ENCODE measurements around the gene HOGA1. TPM values are rescaled to one million over a fixed set of nuclear protein-coding genes. Genes with fewer than 3 reads are reported as not detected.

HOGA1 gene
- total and polyA plus RNA-seq, 4 experiments from 2014 or later: not detected

- H3K4me3 Mint-ChIP-seq: no peak overlapping the region
- no peaks in the 10 kb centered on the region for H3K36me3 ChIP-seq (ENCODE audit: insufficient read depth, low read length)
- no peaks in the 10 kb centered on the region for H3K36me3 Mint-ChIP-seq
- H3K4me3 ChIP-seq (ENCODE audit: low read length in 2 of 2): no peak overlapping the region
- H3K4me1 ChIP-seq (ENCODE audit: insufficient read depth, low read length): no peaks in the 10 kb centered on the region
- ChIA-PET POLR2A (ENCODE audit: partially characterized antibody) (no interaction called here), CTCF (ENCODE audit: partially characterized antibody) (interaction anchor here (0.9 to 2.0 kb wide), 2 partner anchors 11 to 13 kb away, joined by 3 to 8 read pairs; no protein-coding TSS in a partner anchor)
- peaks cover 0 to 9% (median 4%) of the 10 kb centered on the region in 4 donors for H3K4me1 Mint-ChIP-seq
- no peaks in the 10 kb centered on the region for H3K9me3 ChIP-seq (ENCODE audit: control insufficient read depth in 1 of 2, low read length in 2 of 2)
- no peak for DNase-seq
- peak overlapping the region in 1 of 7 donors; percentile 29 for H3K27ac Mint-ChIP-seq
- intact Hi-C loops (cut with micrococcal nuclease): no loop called here
- H3K27ac ChIP-seq (ENCODE audit: low read depth, low read length): no peak overlapping the region
- no peaks in the 10 kb centered on the region for H3K27me3 ChIP-seq (ENCODE audit: insufficient read depth, low read length)
- no peaks in the 10 kb centered on the region for H3K27me3 Mint-ChIP-seq
- no peaks in the 10 kb centered on the region for H3K9me3 Mint-ChIP-seq
Observed at GRCh38 chr10:97540669-97541500, 43.3 kb upstream of the HOGA1 start.

GRCh38 chr10:97542169-97543024 lies 41.8 kb upstream of the HOGA1 start:
- Histone ChIP-seq H3K27ac (ENCODE audit: low read depth, low read length) (no peak overlapping the region), H3K4me1 (ENCODE audit: insufficient read depth, low read length) (no peaks in the 10 kb centered on the region), H3K36me3 (ENCODE audit: insufficient read depth, low read length) (no peaks in the 10 kb centered on the region), H3K9me3 (ENCODE audit: control insufficient read depth in 1 of 2, low read length in 2 of 2) (no peaks in the 10 kb centered on the region), H3K4me3 (ENCODE audit: low read length in 2 of 2) (no peak overlapping the region), H3K27me3 (ENCODE audit: insufficient read depth, low read length) (no peaks in the 10 kb centered on the region)
- no peak overlapping the region for H3K4me3 Mint-ChIP-seq
- intact Hi-C loops (cut with micrococcal nuclease): no loop called here
- H3K27ac Mint-ChIP-seq: peak overlapping the region in 2 of 7 donors; percentile 49 to 57
- CTCF ChIA-PET (ENCODE audit: partially characterized antibody): interaction anchor here (1.3 kb wide), 1 partner anchor 10 kb away, joined by 4 read pairs; no protein-coding TSS in a partner anchor
- H3K36me3 Mint-ChIP-seq: no peaks in the 10 kb centered on the region
- peaks cover 0 to 9% (median 4%) of the 10 kb centered on the region in 4 donors for H3K4me1 Mint-ChIP-seq
- H3K9me3 Mint-ChIP-seq: no peaks in the 10 kb centered on the region
- H3K27me3 Mint-ChIP-seq: no peaks in the 10 kb centered on the region
- POLR2A ChIA-PET (ENCODE audit: partially characterized antibody): no interaction called here
- no peak for DNase-seq

DNA sequence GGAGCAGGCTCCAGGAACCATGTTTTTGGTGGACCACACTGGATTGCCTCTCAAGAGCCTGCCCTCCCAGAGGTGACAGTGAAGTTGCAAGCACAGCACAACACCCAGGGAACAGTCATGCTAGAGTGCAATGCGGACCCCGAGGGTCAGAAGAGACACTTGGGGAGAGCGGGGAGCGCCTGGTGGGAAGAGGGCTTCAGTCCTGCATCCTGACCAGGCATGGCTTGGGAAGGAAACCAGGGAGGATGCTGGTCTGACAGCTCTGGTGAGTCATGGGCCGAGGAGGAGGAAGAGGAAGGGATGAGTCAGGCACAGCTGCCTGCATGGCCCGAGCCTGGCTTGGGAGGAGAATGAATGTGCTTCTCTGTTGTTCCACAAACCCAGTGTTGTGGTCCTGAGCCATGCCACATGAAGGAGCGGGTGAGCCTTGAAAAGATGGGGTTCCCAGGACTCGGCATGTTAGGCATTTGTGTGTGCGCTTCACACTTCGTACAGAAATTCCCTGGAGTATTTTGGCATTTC lies 41.1 kb upstream of the HOGA1 start:
- ChIA-PET CTCF (ENCODE audit: partially characterized antibody) (interaction anchor here (1.3 kb wide), 1 partner anchor 9 kb away, joined by 4 read pairs; no protein-coding TSS in a partner anchor), POLR2A (ENCODE audit: partially characterized antibody) (no interaction called here)
- Histone ChIP-seq H3K4me1 (ENCODE audit: insufficient read depth, low read length) (no peaks in the 10 kb centered on the region), H3K27ac (ENCODE audit: low read depth, low read length) (no peak overlapping the region), H3K36me3 (ENCODE audit: insufficient read depth, low read length) (no peaks in the 10 kb centered on the region), H3K9me3 (ENCODE audit: control insufficient read depth in 1 of 2, low read length in 2 of 2) (no peaks in the 10 kb centered on the region), H3K27me3 (ENCODE audit: insufficient read depth, low read length) (no peaks in the 10 kb centered on the region), H3K4me3 (ENCODE audit: low read length in 2 of 2) (no peak overlapping the region)
- Mint-ChIP-seq H3K4me1 (peaks cover 0 to 9% (median 4%) of the 10 kb centered on the region in 4 donors), H3K27me3 (no peaks in the 10 kb centered on the region), H3K4me3 (no peak overlapping the region), H3K27ac (peak overlapping the region in 2 of 7 donors; percentile 49 to 57), H3K9me3 (no peaks in the 10 kb centered on the region), H3K36me3 (no peaks in the 10 kb centered on the region)
- DNase-seq: no peak
- intact Hi-C loops (cut with micrococcal nuclease): no loop called here

DNA sequence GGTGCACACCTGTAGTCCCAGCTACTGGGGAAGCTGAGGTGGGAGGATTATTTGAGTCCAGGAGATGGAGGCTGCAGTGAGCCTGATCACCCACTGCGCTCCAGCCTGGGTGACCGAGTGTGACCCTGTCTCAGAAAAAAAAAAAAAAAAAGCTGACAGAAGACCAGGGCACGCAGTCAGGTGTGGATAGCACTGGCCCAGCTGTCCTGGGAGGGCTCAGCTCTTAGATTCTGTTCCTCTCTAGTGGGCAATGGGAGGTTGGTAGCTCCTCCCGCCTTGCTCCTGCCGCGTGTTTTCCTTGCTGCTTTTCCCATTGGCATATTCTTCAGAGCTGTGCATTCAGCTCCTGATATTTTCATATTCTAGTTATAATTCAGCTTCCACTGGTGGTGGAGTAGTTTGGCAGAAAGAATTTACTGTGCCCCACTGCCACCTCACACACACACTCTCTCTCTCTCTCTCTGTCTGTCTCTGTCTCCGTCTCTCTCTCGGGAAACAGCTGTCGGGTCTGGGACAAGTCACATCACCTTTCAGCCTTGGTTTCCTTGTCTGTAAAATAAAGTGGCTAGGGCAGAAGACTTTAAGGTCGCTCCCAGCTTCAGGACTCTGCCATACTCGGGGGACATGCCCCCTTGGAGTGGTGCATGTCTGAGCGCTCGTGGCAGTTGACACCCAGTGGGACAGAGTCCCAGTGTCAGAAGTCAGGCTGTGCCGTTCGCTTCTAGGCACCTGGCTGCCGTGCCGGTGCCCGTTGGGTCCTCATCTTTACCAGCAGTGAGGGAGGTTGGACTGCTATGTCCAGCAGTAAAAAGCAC lies 37.5 kb upstream of the HOGA1 start:
- POLR2A ChIA-PET (ENCODE audit: partially characterized antibody): no interaction called here
- Mint-ChIP-seq H3K27me3 (no peaks in the 10 kb centered on the region), H3K4me1 (peaks cover 0 to 9% (median 4%) of the 10 kb centered on the region in 4 donors), H3K9me3 (no peaks in the 10 kb centered on the region), H3K4me3 (no peak overlapping the region), H3K27ac (no peak overlapping the region), H3K36me3 (no peaks in the 10 kb centered on the region)
- H3K4me1 ChIP-seq (ENCODE audit: insufficient read depth, low read length): no peaks in the 10 kb centered on the region
- no peaks in the 10 kb centered on the region for H3K27me3 ChIP-seq (ENCODE audit: insufficient read depth, low read length)
- DNase-seq: no peak
- no peaks in the 10 kb centered on the region for H3K36me3 ChIP-seq (ENCODE audit: insufficient read depth, low read length)
- no peak overlapping the region for H3K4me3 ChIP-seq (ENCODE audit: low read length in 2 of 2)
- no peaks in the 10 kb centered on the region for H3K9me3 ChIP-seq (ENCODE audit: control insufficient read depth in 1 of 2, low read length in 2 of 2)
- CTCF ChIA-PET (ENCODE audit: partially characterized antibody): interaction anchor here (1.1 to 1.5 kb wide), 3 partner anchors 8 to 141 kb away, joined by 3 to 4 read pairs (median 3); no protein-coding TSS in a partner anchor
- no peak overlapping the region for H3K27ac ChIP-seq (ENCODE audit: low read depth, low read length)
- intact Hi-C loops (cut with micrococcal nuclease): no loop called here

- no peaks in the 10 kb centered on the region for H3K4me1 ChIP-seq (ENCODE audit: insufficient read depth, low read length)
- no peak overlapping the region for H3K27ac ChIP-seq (ENCODE audit: low read depth, low read length)
- ChIA-PET POLR2A (ENCODE audit: partially characterized antibody) (no interaction called here), CTCF (ENCODE audit: partially characterized antibody) (interaction anchor here (1.0 kb wide), 1 partner anchor 13 kb away, joined by 3 read pairs; no protein-coding TSS in a partner anchor)
- no peak for DNase-seq
- H3K36me3 ChIP-seq (ENCODE audit: insufficient read depth, low read length): no peaks in the 10 kb centered on the region
- Mint-ChIP-seq H3K9me3 (no peaks in the 10 kb centered on the region), H3K4me3 (no peak overlapping the region), H3K27me3 (no peaks in the 10 kb centered on the region), H3K36me3 (no peaks in the 10 kb centered on the region), H3K27ac (no peak overlapping the region), H3K4me1 (peaks cover 0 to 9% (median 4%) of the 10 kb centered on the region in 4 donors)
- H3K27me3 ChIP-seq (ENCODE audit: insufficient read depth, low read length): no peaks in the 10 kb centered on the region
- H3K4me3 ChIP-seq (ENCODE audit: low read length in 2 of 2): no peak overlapping the region
- intact Hi-C loops (cut with micrococcal nuclease): no loop called here
- no peaks in the 10 kb centered on the region for H3K9me3 ChIP-seq (ENCODE audit: control insufficient read depth in 1 of 2, low read length in 2 of 2)
Observed at GRCh38 chr10:97547271-97547600, 37.0 kb upstream of the HOGA1 start.

GRCh38 chr10:97547962-97548361 lies 36.2 kb upstream of the HOGA1 start:
- Mint-ChIP-seq H3K4me1 (peaks cover 0 to 7% (median 2%) of the 10 kb centered on the region in 4 donors), H3K27me3 (no peaks in the 10 kb centered on the region), H3K9me3 (no peaks in the 10 kb centered on the region), H3K4me3 (no peak overlapping the region), H3K27ac (no peak overlapping the region), H3K36me3 (no peaks in the 10 kb centered on the region)
- Histone ChIP-seq H3K36me3 (ENCODE audit: insufficient read depth, low read length) (no peaks in the 10 kb centered on the region), H3K4me3 (ENCODE audit: low read length in 2 of 2) (no peak overlapping the region), H3K9me3 (ENCODE audit: control insufficient read depth in 1 of 2, low read length in 2 of 2) (no peaks in the 10 kb centered on the region), H3K27me3 (ENCODE audit: insufficient read depth, low read length) (no peaks in the 10 kb centered on the region), H3K27ac (ENCODE audit: low read depth, low read length) (no peak overlapping the region), H3K4me1 (ENCODE audit: insufficient read depth, low read length) (no peaks in the 10 kb centered on the region)
- CTCF ChIA-PET (ENCODE audit: partially characterized antibody): interaction anchor here (1.0 kb wide), 1 partner anchor 14 kb away, joined by 3 read pairs; no protein-coding TSS in a partner anchor
- DNase-seq: no peak
- POLR2A ChIA-PET (ENCODE audit: partially characterized antibody): no interaction called here
- intact Hi-C loops (cut with micrococcal nuclease): no loop called here

All from CD4-positive, alpha-beta memory T cell (primary cell).